Spinal cord (tissue), 10 donors: Measurements from ENCODE around the gene EIF4B. TPM values are rescaled to one million over a fixed set of nuclear protein-coding genes. Genes with fewer than 3 reads are reported as not detected.

Experiments used
- DNase-seq, 6 donors: peaks; one replicate each; pipeline versions ENCODE4 v3.0.0 to v3.0.0-alpha.2; 2013 to 2015; ENCODE audit warnings: low spot score in 6 of 6, low read depth in 4 of 6
- H3K27ac ChIP-seq: one replicate; pipeline ENCODE4 v1.5.1; 2013; ENCODE audit warnings: low read depth, low read length, control low read depth
- H3K27me3 ChIP-seq: one replicate; pipeline ENCODE4 v1.6.1; 2013; ENCODE audit warnings: low read length; ENCODE audit not compliant: control insufficient read depth, insufficient read depth
- H3K36me3 ChIP-seq: one replicate; pipeline ENCODE4 v1.6.1; 2013; ENCODE audit warnings: low read length; ENCODE audit not compliant: control insufficient read depth, insufficient read depth
- H3K4me1 ChIP-seq: one replicate; pipeline ENCODE4 v1.6.1; 2013; ENCODE audit warnings: low read length; ENCODE audit not compliant: control insufficient read depth, insufficient read depth
- H3K4me3 ChIP-seq: one replicate; pipeline ENCODE4 v1.5.1; 2013; ENCODE audit warnings: low read depth, low read length, control low read depth
- H3K9me3 ChIP-seq: one replicate; pipeline ENCODE4 v1.6.1; 2013; ENCODE audit warnings: low read length; ENCODE audit not compliant: control insufficient read depth, insufficient read depth
- WGBS: methylation state at CpG from one replicate; pipeline ENCODE4 v1.1.5; 2013; ENCODE audit warnings: missing lambda C conversion rate; ENCODE audit not compliant: insufficient coverage; 5-methylcytosine and 5-hydroxymethylcytosine counted together
- polyA plus RNA-seq, 2 donors: library from polyadenylated mRNA; unstranded; fragments of 120-200 nt; gene quantifications; one replicate each; pipeline ENCODE4 v1.2.1, GENCODE V29; 2013; ENCODE audit not compliant: insufficient read length in 2 of 2
- small RNA-seq: library from RNA; depleted of rRNA; stranded (forward); fragments of <200 nt; gene quantifications from one replicate; pipeline ENCODE3, GENCODE V24; 2014; ENCODE audit warnings: low replicate concordance
- total RNA-seq, 2 donors: library from RNA; depleted of rRNA in 1 of 2; stranded (reverse); fragments of 120-200 nt in 1 of 2; fragments of >200 nt in 1 of 2; gene quantifications; one replicate each; pipeline versions ENCODE4 v1.2.3 to v1.2.4, GENCODE V29; 2013 to 2014
- donor health status: healthy.

EIF4B gene
- total and polyA plus RNA-seq, 4 donors, result 215 to 678 (median 397) TPM

GRCh38 chr12:53090105-53090504 is 83.8 kb downstream of the EIF4B start:
- DNase-seq, result no peak
- no peak overlapping the region for H3K4me3 ChIP-seq
- H3K27me3 ChIP-seq, result no peaks in the 10 kb centered on the region
- H3K27ac ChIP-seq, result no peak overlapping the region
- WGBS, result 87% methylated on average over 5 of the region's 6 CpGs
- H3K9me3 ChIP-seq, result no peaks in the 10 kb centered on the region
- H3K4me1 ChIP-seq, result no peaks in the 10 kb centered on the region
- H3K36me3 ChIP-seq, result no peaks in the 10 kb centered on the region

- H3K36me3 ChIP-seq, result no peaks in the 10 kb centered on the region
- H3K4me1 ChIP-seq, result no peaks in the 10 kb centered on the region
- no peak overlapping the region for H3K4me3 ChIP-seq
- no CpG with 5 or more reads among the region's 2 CpGs for WGBS
- H3K27ac ChIP-seq, result no peak overlapping the region
- H3K9me3 ChIP-seq, result no peaks in the 10 kb centered on the region
- DNase-seq, result no peak
- no peaks in the 10 kb centered on the region for H3K27me3 ChIP-seq
Measured at GRCh38 chr12:53090554-53090953, 84.3 kb downstream of the EIF4B start.

- H3K4me3 ChIP-seq, result no peak overlapping the region
- no peaks in the 10 kb centered on the region for H3K36me3 ChIP-seq
- 78% methylated on average over 3 of the region's 6 CpGs for WGBS
- no peak for DNase-seq
- peaks cover 6% of the 10 kb centered on the region for H3K27me3 ChIP-seq
- no peak overlapping the region for H3K27ac ChIP-seq
- H3K9me3 ChIP-seq, result no peaks in the 10 kb centered on the region
- H3K4me1 ChIP-seq, result peaks cover 9% of the 10 kb centered on the region
Measured at GRCh38 chr12:53091756-53092155, 85.5 kb downstream of the EIF4B start.

Small RNAs within 50 kb of the gene (small RNA-seq; reads per million reads assigned to genes)
- gene MIR6757, result 0.18 reads per million

Other genes with a start within 250 kb of the EIF4B start
- gene KRT76, start 229.1 kb upstream of the EIF4B start, total RNA-seq, result not detected
- gene KRT76, start 229.1 kb upstream of the EIF4B start, polyA plus RNA-seq, result not detected
- gene KRT3, start 210.3 kb upstream of the EIF4B start, total RNA-seq, result under 1 TPM in 1 of 2 donors, not detected in 1; 0.10 TPM
- gene KRT3, start 210.3 kb upstream of the EIF4B start, polyA plus RNA-seq, result under 1 TPM in 1 of 2 donors, not detected in 1; 0.21 TPM
- under 1 TPM in 1 of 2 donors, not detected in 1; 0.11 TPM for gene KRT4, start 192.3 kb upstream of the EIF4B start, total RNA-seq
- gene KRT4, start 192.3 kb upstream of the EIF4B start, polyA plus RNA-seq, result under 1 TPM; 0.14 to 0.20 TPM
- under 1 TPM; 0.10 to 0.28 TPM for gene KRT79, start 172.1 kb upstream of the EIF4B start, total RNA-seq
- gene KRT79, start 172.1 kb upstream of the EIF4B start, polyA plus RNA-seq, result 1 to 10 TPM; 1.4 TPM
- under 1 TPM in 1 of 2 donors, not detected in 1; 0.11 TPM for gene KRT78, start 157.5 kb upstream of the EIF4B start, total RNA-seq
- not detected for gene KRT78, start 157.5 kb upstream of the EIF4B start, polyA plus RNA-seq
- 10 to 100 TPM in 1 of 2 donors, under 1 TPM in 1; 0.99 to 12.0 TPM for gene KRT8, start 101.4 kb upstream of the EIF4B start, total RNA-seq
- 10 to 100 TPM in 1 of 2 donors, 1 to 10 TPM in 1; 1.7 to 10.1 TPM for gene KRT8, start 101.4 kb upstream of the EIF4B start, polyA plus RNA-seq
- 10 to 100 TPM; 14.6 to 52.1 TPM for gene KRT18, start 57.3 kb upstream of the EIF4B start, total RNA-seq
- 10 to 100 TPM; 18.2 to 26.7 TPM for gene KRT18, start 57.3 kb upstream of the EIF4B start, polyA plus RNA-seq
- gene TNS2, start 43.6 kb downstream of the EIF4B start, total RNA-seq, result 100 to 1,000 TPM in 1 of 2 donors, 10 to 100 TPM in 1; 23.1 to 117 TPM
- 100 to 1,000 TPM; 102 to 142 TPM for gene TNS2, start 43.6 kb downstream of the EIF4B start, polyA plus RNA-seq
- gene SPRYD3, start 72.9 kb downstream of the EIF4B start, total RNA-seq, result 10 to 100 TPM; 34.1 to 34.5 TPM
- gene SPRYD3, start 72.9 kb downstream of the EIF4B start, polyA plus RNA-seq, result 10 to 100 TPM; 74.1 to 76.2 TPM
- 100 to 1,000 TPM in 1 of 2 donors, 10 to 100 TPM in 1; 96.6 to 149 TPM for gene IGFBP6, start 91.2 kb downstream of the EIF4B start, total RNA-seq
- 10 to 100 TPM; 33.5 to 74.9 TPM for gene IGFBP6, start 91.2 kb downstream of the EIF4B start, polyA plus RNA-seq
- not detected for gene SOAT2, start 97.0 kb downstream of the EIF4B start, total RNA-seq
- gene SOAT2, start 97.0 kb downstream of the EIF4B start, polyA plus RNA-seq, result under 1 TPM in 1 of 2 donors, not detected in 1; 0.21 TPM
- 10 to 100 TPM; 20.1 to 26.1 TPM for gene ZNF740, start 174.3 kb downstream of the EIF4B start, total RNA-seq
- gene ZNF740, start 174.3 kb downstream of the EIF4B start, polyA plus RNA-seq, result 10 to 100 TPM; 40.4 to 46.4 TPM
- 10 to 100 TPM; 22.3 to 34.4 TPM for gene CSAD, start 174.5 kb downstream of the EIF4B start, total RNA-seq
- gene CSAD, start 174.5 kb downstream of the EIF4B start, polyA plus RNA-seq, result 100 to 1,000 TPM in 1 of 2 donors, 10 to 100 TPM in 1; 48.1 to 127 TPM
- under 1 TPM; 0.61 to 0.79 TPM for gene ITGB7, start 200.8 kb downstream of the EIF4B start, total RNA-seq
- under 1 TPM; 0.62 to 0.70 TPM for gene ITGB7, start 200.8 kb downstream of the EIF4B start, polyA plus RNA-seq
- gene RARG, start 225.8 kb downstream of the EIF4B start, total RNA-seq, result 10 to 100 TPM; 12.2 to 18.2 TPM
- 10 to 100 TPM; 10.8 to 20.1 TPM for gene RARG, start 225.8 kb downstream of the EIF4B start, polyA plus RNA-seq